Left forelimb (tissue), 1 donor: Measurements from ENCODE around the gene SRGN.

Source experiments
- DNase-seq: peaks from one replicate; pipeline ENCODE4 v3.0.0-alpha.2; 2018; ENCODE audit warnings: low spot score

The SRGN gene

DNA sequence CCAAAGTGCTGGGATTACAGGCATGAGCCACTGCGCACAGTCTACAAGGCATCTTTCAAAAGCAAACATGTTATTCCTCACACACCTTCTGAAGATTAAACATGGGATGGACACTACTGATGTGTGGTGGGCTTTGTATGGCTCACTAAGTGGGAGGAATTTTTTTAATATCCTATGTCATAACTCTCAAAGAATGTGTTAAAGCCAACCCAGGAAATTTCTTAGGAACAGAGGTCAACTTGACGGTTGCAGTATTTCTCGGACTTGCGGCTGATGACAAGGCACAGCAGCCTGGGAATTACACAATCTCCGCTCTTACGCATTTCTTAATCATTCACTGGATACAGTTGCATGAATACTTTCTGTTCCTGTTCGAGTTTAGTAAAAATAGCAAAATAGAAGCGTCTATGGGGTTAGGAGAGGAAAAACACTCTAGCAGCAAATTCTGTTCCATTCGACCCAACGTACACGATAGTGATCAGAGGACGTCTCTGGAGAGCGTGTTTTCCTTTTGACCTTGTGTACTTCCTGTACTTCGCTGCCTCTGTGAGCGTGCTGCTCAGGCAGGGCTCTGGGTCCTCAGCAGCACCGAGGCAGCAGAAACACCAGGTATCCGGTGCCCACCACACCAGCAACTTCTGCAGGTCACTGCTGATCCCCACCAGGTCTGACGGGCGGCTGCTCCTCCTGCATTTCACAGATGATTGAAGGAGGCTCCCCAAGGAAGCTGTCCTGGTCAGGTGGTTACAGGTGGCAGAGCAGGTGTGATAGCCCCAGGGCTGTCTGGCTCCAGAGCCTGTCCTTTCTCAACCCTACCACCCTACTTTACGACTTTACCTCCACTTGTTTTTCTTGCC lies 26.4 kb upstream of the SRGN start:
- DNase-seq, result no peak

DNA sequence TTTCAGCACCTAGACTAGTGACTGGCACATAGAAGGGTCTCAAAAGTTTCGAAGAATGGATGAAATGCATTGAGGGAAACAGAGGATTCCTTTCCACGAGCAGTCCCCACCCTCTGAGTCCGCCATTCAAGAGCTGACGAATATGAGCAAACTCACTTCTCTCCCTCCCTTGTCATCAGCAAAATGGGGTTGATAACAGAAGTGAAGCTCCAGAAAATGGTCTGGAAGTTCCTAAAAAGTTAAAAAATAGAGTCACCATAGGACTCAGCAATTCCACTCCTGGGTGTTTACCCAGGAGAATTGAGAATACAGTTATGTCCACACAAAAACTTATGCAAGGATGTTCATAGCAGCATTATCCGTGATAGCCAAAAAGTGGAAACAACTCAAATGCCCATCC lies 25.0 kb upstream of the SRGN start:
- DNase-seq, result no peak

DNA sequence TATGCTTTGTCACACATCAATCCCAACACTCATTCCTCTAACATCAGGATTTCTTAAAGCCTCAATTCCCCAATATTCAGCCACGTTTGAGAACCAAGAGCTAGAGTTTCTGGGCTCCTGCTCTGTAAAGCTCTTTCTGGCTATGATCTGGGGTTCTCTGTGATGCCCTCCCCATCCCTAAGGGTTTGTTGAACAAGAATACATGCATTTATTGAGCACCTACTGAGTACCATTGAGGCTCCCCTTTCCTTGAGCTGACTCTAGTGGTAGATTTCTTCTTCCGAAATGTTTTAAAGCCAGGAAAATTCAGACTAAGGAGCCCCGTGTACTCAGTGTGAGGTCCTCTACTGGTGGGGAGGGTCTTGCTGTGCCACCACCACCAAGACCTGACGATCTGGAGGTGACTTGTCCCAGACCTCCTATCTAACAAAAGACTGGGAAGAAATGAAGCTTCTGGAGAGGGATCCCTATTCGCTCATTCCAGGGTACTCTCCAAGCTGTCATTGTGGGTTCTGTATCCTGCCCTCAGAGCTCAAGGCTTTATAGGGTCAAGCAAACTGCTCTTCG lies 23.1 kb upstream of the SRGN start:
- no peak for DNase-seq

DNA sequence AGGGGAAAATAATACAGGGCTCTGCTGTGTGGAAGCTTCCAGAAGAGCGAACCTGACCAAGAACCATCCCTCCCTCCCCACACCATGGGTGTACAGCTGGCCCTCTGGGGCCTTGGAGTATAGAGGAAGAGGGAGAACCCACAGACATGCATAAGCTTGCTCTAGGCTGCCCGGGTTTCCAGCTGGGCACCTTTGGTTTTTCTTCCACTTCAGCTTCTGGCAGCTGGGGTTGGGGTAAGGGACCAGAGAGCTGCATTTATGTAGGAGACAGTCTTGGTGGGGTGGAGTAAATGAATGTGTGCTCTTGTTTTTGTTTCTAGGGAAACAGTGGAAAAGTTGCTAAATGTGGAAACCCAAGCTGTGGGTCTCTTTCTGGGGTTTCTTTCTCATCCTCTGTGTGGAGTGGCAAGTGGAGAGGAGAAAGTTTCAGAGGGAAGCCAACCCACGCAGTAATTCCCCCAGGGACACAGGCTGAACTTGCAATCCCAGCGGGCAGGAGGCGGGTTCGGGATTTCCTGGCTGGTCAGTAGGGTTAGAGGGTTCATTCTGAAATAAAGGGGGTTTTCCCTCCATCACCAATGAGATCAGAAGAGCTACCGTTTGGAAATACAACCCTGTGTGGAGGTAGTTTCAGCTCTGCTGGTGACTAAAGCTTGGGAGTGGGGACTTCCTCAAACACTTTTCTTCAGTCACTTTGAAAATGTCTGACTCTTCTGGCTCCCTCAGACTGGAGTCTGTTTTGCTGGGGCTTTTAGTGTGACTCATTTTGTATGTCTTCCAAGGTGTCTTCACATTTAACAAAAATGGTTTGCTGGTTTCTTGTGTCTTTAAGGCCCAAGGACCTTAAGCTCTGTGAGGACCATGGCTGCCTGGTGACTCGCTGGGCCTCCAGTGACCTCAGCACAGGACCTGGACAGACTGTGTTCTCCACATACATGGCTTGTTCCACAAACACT lies 22.2 kb upstream of the SRGN start:
- no peak for DNase-seq

- no peak for DNase-seq
Observed at GRCh38 chr10:69067189-69067588, 20.7 kb upstream of the SRGN start.

DNA sequence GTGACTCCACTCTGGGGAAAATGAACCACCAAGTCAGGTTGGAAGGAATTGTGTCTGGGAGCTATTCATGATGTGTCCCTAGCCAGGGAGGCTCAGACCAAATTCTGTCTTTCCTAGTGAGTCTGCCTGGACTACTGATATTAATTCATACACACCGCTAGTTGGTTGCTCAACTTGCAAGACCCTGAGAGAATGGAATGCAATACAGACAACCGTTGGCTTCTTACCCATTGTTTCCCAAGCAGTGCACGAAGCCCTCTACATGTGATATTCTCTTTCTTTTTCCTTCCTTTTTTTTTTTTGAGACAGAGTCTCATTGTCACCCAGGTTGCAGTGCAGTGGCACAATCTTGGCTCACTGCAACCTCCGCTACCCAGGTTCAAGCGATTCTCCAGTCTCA lies 19.4 kb upstream of the SRGN start:
- no peak for DNase-seq

DNA sequence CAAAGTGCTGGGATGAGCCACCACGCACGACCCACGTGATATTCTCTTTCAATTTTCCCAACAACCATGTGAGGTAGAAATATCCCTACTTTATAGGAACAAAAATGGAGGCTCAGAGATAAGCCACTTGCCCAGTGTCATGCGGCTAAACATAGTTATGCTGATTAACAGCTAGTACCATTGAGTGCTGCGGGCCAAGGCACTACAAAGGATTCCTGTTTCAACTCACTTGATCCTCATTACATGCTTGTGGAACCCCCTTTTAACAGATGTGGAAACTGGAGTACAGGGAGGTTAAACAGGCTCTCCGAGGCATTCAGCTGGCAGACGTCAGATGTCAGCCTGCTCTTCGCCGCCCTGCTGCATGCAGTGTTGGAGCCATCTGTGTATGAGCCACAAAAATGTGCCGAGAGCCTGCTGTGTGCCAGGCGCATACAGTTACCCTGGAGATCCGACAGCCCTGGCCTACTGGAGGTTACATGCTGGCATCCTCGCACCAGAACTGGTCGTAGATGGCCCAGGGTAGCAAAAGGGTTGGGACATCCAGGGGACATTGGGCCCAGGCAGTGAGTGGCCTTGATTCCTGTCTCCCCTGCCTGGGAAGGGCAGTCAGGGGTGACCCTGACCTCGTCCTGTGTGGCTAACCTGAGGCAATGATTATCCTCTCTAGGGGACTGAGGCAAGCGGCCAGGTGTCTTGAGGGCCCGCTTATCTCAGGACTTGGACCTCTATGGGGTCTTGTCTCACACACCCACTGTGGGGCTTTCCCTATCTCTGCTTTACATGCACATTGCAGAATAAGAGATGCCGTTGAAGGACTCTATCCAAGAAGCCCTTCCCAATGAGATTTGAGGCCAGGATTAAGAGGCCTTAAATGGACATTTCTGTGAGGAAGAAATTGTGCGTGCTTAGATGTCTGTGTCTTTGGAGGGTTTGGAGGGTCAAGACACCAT lies 18.5 kb upstream of the SRGN start:
- DNase-seq, result no peak

DNA sequence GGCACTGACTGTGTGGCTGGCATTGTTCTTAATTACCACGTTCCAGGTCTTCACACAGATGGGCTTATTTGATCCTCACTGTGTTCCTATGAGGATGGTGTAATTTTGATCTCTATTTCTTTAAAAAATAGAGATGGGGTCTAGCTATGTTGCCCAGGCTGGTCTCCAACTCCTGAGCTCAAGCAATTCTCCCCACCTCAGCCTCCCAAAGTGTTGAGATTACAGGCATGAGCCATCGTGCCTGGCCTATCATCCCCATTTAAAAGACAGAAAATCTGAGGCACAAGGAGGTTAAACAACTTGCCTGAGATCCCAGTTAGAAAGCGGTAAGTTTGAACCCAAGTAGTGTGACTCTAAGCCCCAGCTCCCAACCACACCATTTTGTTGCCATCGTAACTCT lies 17.0 kb upstream of the SRGN start:
- no peak for DNase-seq

GRCh38 chr10:69071610-69072009 lies 16.3 kb upstream of the SRGN start:
- no peak for DNase-seq

- no peak for DNase-seq
Observed at GRCh38 chr10:69073026-69073425, 14.9 kb upstream of the SRGN start.

DNA sequence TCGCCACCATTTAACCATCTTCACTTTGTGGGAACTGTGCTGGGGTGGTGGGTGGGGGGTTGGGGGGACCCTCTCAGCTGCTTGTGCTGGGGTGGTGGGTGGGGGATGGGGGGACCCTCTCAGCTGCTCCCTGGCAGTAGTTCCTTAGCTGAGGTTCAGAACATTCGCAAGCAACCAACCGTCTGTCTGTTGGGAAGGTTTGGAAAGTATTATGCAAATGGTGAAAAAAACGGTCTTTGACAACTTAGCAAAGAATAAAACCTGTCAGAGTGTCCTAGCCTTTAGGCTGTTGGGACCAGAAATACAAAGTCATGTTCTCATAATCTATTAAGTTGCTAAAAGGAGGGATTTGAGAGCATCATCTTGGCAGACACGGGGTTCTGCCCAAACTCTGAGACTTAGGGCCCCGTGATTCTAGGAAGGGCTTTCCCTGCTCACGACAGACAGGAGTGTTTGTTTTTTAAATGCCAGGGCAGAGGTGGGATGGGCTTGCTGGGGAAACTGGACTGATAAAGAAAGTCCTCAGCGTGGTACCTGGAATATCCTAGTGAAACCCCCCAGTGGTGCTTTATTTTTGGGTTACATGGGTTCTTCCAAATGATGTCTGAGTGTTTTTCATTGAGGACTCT lies 14.1 kb upstream of the SRGN start:
- no peak for DNase-seq

DNA sequence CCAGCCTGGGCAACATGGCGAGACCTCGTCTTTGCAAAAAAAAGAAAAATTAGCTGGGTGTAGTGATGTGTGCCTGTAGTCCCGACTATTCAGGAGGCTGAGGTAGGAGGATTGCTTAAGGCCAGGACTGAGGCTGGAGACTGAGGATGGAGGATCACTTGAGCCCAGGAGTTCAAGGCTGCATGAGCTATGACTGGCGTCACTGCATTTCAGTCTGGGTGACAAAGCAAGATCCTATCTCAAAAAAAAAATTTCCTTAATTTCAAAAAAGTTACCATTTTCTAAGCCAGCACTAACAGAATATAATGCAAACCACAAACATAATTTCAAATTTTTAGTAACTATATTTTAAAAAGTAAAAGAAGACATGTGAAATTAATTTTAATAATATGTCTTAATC lies 13.4 kb upstream of the SRGN start:
- no peak for DNase-seq

- no peak for DNase-seq
Observed at GRCh38 chr10:69075431-69075830, 12.5 kb upstream of the SRGN start.

DNA sequence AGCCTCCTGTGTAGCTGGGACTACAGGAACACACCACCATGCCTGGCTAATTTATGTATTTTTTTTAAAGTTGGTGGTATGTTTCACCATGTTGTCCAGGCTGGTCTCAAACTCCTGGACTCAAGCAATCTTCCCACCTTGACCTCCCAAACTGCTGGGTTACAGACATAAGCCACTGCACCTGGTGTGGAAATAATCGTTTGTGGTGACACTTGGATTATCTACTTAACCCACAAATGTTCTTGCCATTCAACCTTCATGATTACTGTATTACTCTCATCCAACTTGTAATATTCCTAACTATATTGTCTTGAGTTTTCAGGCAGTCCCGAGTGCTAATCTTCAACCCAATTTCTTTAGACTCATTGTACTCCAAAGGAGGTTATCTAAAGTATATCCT lies 9.6 kb upstream of the SRGN start:
- no peak for DNase-seq

DNA sequence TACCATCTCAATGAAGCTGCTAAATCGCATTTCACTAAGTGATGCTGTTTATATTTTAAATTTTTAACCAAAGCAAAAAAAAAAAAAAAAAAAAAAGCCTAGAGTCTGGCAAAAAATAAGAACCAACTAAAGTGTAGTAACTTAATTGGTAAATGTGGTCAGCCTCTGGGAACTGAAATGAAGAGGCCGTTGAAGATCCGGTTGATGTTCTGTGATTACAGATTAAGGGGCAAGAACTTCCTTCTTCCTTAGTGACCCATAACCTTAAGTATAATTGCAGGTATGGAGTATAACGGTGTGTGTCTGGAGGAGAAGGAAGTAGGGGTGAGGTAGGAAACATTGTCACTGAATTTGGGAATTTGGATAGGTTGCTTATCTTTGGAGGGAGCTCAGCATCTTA lies 7.7 kb upstream of the SRGN start:
- no peak for DNase-seq

GRCh38 chr10:69086001-69086509 lies 1.8 kb upstream of the SRGN start:
- no peak for DNase-seq

- DNase-seq, result no peak
Observed at GRCh38 chr10:69088471-69088769, 517 bp downstream of the SRGN start.

GRCh38 chr10:69088801-69089501 lies 1.0 kb downstream of the SRGN start:
- DNase-seq, result no peak

GRCh38 chr10:69089638-69090599 lies 2.0 kb downstream of the SRGN start:
- no peak for DNase-seq
